Kidney (tissue), 14 donors: Measurements from ENCODE around the gene HSPG2. TPM values are rescaled to one million over a fixed set of nuclear protein-coding genes. Genes with fewer than 3 reads are reported as not detected.

Experiments used
- DNase-seq, 5 donors: peaks; one replicate each; pipeline ENCODE4 v3.0.0-alpha.2; 2013 to 2020
- FAIRE-seq: peaks from 2 replicates; lab custom pipeline; 2012; peaks lifted over from hg19 to GRCh38; lab: Jason Lieb, UNC
- H3K27ac ChIP-seq, 2 donors: one replicate each; pipeline ENCODE4 v1.7.0; 2013; ENCODE audit warnings: low read depth in 2 of 2, low read length in 2 of 2, inconsistent platforms in 1 of 2
- H3K27me3 ChIP-seq: one replicate; pipeline ENCODE4 v1.7.1; 2013; ENCODE audit warnings: low read length, inconsistent platforms; ENCODE audit not compliant: control insufficient read depth, insufficient read depth
- H3K36me3 ChIP-seq, 3 donors: one replicate each; pipeline versions ENCODE4 v1.7.0 to v1.7.1; 2013; ENCODE audit warnings: low read length in 3 of 3, control low read depth in 1 of 3, inconsistent platforms in 1 of 3; ENCODE audit not compliant: insufficient read depth in 3 of 3, control insufficient read depth in 2 of 3
- H3K4me1 ChIP-seq, 3 donors: one replicate each; pipeline versions ENCODE4 v1.7.0 to v1.7.1; 2013; ENCODE audit warnings: low read length in 3 of 3, inconsistent platforms in 1 of 3, low read depth in 1 of 3; ENCODE audit not compliant: control insufficient read depth in 2 of 3, insufficient read depth in 2 of 3
- H3K4me3 ChIP-seq, 3 donors: one replicate each; pipeline versions ENCODE4 v1.7.0 to v1.8.1; 2013; ENCODE audit warnings: low read length in 3 of 3, control low read depth in 1 of 3, inconsistent platforms in 1 of 3
- H3K9ac ChIP-seq, 3 donors: one replicate each; pipeline versions ENCODE4 v1.7.0 to v1.7.1; 2013; ENCODE audit warnings: low read length in 3 of 3, control low read depth in 1 of 3, inconsistent platforms in 1 of 3
- H3K9me3 ChIP-seq, 3 donors: one replicate each; pipeline versions ENCODE4 v1.7.0 to v1.7.1; 2013; ENCODE audit warnings: low read length in 3 of 3, control low read depth in 1 of 3, inconsistent platforms in 1 of 3; ENCODE audit not compliant: control insufficient read depth in 2 of 3, insufficient read depth in 1 of 3
- CTCF ChIP-seq: IDR thresholded peaks from 3 replicates; pipeline ENCODE4 v1.5.1; 2012; ENCODE audit warnings: mild to moderate bottlenecking, moderate library complexity, borderline replicate concordance; ENCODE audit not compliant: insufficient read depth; ENCODE audit errors: extremely low read depth
- intact Hi-C: fragments of 100-400 bp; cut with DNase I; formaldehyde crosslinking; loops from one replicate; pipeline ENCODE4 v1.11.1; 2022
- polyA plus RNA-seq: library from polyadenylated mRNA; stranded (reverse); fragments of 350-450 nt; fragmentation: Illumina TruSeq; extraction: RNeasy Lipid Tissue Mini Kit (QIAGEN cat#74804); gene quantifications from one replicate; pipeline ENCODE4 v1.2.3, GENCODE V29; 2014; ENCODE audit warnings: low read depth, low replicate concordance; ENCODE audit not compliant: insufficient read depth
- total RNA-seq: library from RNA; stranded (reverse); fragmentation: NEBNext Ultra II Directional; extraction: Animal tissue kit (Norgen Biotek cat#: 25700); gene quantifications from one replicate; pipeline ENCODE4 v1.2.1, GENCODE V29; 2021
- donor health status: control.
- donor health status: control.
- donor health status: control.
- donor health status: control.
- donor health status: control.
- donor health status: DM: yes; HTN: yes; CAD: no.
- donor health status: Normal renal cell carcinoma (clear cell type).

HSPG2 gene
- total and polyA plus RNA-seq, 2 donors from 2014 or later: 60.4 to 510 TPM

DNA sequence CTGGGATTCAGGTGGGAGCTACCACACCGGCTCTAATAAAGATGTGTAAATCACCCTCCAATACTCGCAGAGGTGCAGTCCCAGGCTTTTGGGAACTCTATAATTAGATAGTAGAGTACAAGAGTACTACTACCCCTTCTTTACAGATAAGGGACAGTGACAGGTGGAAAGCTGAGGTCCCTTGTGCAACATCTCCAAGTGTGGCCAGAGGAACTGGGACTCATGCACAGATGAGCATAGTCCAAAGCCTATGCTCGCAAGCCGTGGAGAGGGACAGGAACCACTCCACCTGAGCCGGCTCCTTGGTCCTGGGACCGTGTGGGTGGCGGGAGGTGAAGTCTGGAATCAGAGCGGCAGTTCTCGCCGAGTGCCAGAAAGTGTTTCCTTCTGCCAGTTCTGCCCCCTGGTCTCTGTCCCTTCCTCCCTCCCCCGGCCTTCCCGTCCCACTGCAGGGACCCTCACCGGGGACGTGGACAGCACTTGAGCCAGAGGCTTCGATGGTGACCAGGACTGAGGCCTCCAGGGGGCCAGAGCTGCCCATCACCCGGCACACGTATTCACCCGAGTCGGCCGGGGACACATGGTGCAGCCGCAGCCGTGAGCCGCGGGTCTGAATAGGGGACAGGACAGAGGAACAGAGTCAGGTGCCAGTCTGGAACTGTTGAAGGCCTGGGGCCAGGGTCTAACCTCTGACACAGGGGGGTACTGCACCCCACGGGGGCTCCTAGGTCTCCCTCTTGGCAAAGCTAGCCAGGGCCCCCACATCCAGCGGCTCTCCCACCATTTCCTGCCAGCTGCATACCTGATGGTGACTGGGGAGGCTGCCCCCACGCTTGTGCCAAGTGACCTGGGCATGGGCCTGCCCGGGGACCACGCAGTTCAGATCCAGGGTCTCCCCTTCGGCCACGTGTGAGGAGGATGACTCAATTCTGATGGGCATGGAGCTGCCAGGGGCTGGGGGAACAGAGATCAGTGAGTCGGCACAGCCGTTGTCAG, 91.2 kb downstream of the HSPG2 start:
- no peak overlapping the region for H3K4me3 ChIP-seq
- intact Hi-C loops: no loop called here
- no peaks in the 10 kb centered on the region for H3K4me1 ChIP-seq
- DNase-seq: peak in 1 of 5 donors; percentile 49
- TF ChIP-seq CTCF: no peak
- no peak overlapping the region for H3K27ac ChIP-seq
- no peaks in the 10 kb centered on the region for H3K27me3 ChIP-seq
- no peak for FAIRE-seq
- no peaks in the 10 kb centered on the region for H3K9me3 ChIP-seq
- H3K9ac ChIP-seq: no peak overlapping the region
- H3K36me3 ChIP-seq: peaks cover 0 to 32% (median 18%) of the 10 kb centered on the region in 3 donors

- Histone ChIP-seq H3K9me3 (no peaks in the 10 kb centered on the region), H3K4me3 (no peak overlapping the region), H3K36me3 (peaks cover 0 to 31% (median 19%) of the 10 kb centered on the region in 3 donors), H3K4me1 (no peaks in the 10 kb centered on the region), H3K27me3 (no peaks in the 10 kb centered on the region), H3K27ac (no peak overlapping the region), H3K9ac (no peak overlapping the region)
- DNase-seq: peak in 1 of 5 donors; percentile 37
- intact Hi-C loops: no loop called here
- no peak for TF ChIP-seq CTCF
- no peak for FAIRE-seq
Observed at GRCh38 chr1:21843996-21844395, 93.1 kb downstream of the HSPG2 start.

DNA sequence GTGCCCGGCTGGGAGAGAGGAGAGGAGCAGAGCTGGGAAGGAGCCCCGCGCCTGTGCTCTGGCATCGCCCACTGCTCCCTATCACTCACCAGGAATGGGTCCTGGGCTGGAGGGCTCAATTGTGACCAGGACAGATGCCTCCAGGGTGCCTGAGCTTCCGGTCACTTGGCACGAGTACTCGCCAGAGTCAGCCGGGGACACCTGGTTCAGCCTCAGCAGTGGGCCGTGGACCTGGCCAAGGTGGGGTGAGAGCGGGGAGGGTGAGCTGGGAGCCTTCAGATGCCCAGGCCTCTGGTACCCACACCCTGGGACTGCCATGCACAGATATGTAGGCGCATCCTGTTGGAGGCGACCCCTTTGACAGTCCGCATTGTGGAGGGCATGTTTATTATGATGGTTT, 93.9 kb downstream of the HSPG2 start:
- no peak overlapping the region for H3K27ac ChIP-seq
- no peak for FAIRE-seq

More for the DNA sequence above, 93.9 kb downstream of the HSPG2 start:
- peaks cover 0 to 24% (median 14%) of the 10 kb centered on the region in 3 donors for H3K36me3 ChIP-seq
- H3K27me3 ChIP-seq: no peaks in the 10 kb centered on the region
- no peak for TF ChIP-seq CTCF
- H3K4me3 ChIP-seq: no peak overlapping the region
- H3K9ac ChIP-seq: no peak overlapping the region
- H3K9me3 ChIP-seq: no peaks in the 10 kb centered on the region
- intact Hi-C loops: no loop called here
- DNase-seq: peak in 1 of 5 donors; percentile 67
- H3K4me1 ChIP-seq: no peaks in the 10 kb centered on the region
